HTR-8/SVneo (cell line): ENCODE data around the gene SHF.
"Not testable (repeated sequence)": the region's sequence is repeated elsewhere in the genome, so short reads cannot be mapped to it uniquely, and the experiment has no call there.

ENCODE experiments used
- DNase-seq: peaks from one replicate; pipeline ENCODE4 v3.0.0; 2011; ENCODE audit warnings: low spot score, mixed read lengths; ENCODE audit not compliant: insufficient read length
- FAIRE-seq: peaks from 2 replicates; lab custom pipeline; 2011; peaks lifted over from hg19 to GRCh38; lab: Jason Lieb, UNC

Gene SHF

GRCh38 chr15:45150481-45150880 is 37.3 kb downstream of the SHF start:
- no peak for DNase-seq
- no peak for FAIRE-seq

DNA sequence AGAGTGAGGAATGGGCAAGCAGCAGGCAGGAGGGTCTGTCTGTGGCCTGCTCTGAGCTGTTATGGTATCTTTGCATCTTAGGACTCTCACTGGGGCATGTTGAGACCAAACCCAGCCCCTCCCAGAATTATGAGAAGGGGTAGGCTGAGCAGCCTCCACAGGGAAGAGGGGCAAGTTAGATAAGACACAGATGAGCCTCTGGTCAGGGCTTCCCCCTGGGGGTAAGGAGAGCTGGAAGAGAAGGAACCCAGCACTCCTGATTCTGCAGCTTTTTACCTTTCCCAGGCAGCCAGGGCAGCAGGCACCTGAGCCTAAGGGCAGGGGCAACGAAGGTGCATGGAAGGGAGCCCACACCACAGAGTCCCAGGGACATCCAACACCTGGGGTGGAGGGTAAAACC is 38.7 kb downstream of the SHF start:
- FAIRE-seq (no peak), DNase-seq (no peak)

GRCh38 chr15:45148076-45149059 is 39.4 kb downstream of the SHF start:
- no peak for DNase-seq
- FAIRE-seq, result no peak

DNA sequence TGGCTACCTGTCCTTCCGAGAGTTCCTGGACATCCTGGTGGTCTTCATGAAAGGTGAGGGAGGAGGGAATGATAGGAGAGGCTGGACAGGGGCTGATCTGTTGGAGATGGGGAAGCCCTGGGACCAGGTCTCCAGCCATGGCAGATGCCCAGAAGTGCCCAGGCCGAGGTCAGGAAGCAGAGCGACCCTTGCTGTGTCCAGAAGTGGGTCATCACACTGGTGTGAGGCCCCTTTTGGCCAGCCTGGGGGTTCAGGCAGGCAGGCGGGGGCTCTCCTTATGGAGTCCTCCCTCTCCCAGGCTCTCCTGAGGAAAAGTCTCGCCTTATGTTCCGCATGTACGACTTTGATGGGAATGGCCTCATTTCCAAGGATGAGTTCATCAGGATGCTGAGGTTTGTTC is 40.2 kb downstream of the SHF start:
- DNase-seq (no peak), FAIRE-seq (no peak)

DNA sequence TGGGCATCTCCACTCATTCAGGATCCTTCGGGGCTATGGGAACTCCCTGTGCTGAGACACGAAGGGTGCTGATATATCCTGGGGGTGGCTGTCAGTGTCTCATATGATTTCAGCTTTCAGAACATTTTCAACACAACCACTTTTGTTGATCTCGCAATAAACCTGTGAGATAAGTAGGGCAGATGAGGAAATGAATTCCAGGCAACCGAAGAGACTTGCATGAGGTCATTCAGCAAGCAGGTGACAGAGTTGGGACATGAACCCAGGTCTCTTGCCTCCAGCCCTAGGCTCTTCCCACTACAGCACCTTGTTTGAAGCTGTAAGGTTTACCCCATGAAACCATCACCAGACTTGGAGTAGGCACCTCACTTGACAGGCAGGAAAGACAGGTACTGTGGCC is 41.4 kb downstream of the SHF start:
- no peak for FAIRE-seq
- DNase-seq, result no peak

DNA sequence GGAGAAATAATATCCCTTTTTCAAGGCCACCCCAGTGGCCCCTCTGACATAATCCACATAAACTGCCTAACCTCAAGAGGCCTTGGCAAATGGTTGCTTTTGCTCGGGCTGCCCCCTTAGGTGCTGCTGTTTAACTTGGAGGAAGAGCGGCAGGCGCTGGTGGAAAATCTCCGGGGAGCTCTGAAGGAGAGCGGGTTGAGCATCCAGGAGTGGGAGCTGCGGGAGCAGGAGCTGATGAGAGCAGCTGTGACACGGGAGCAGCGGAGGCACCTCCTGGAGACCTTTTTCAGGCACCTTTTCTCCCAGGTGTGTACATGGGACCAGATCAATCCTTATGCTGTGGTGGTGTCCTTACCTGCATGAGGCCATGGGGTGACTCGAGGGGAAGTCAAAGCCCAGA is 43.0 kb downstream of the SHF start:
- no peak for FAIRE-seq
- no peak for DNase-seq

DNA sequence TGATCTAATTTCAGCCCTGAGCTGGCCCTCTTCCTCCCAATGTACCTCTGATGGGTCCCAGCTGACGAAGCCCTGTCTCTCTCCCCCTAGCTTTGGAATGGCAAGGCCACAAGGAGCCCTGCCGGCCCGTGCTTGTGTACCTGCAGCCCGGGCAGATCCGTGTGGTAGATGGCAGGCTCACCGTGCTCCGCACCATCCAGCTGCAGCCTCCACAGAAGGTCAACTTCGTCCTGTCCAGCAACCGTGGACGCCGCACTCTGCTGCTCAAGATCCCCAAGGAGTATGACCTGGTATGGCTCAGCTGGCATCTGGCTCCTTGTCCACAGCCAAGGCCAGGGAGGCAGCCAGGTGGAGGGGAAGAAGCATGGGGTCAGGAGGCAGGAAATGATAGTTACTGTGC is 43.8 kb downstream of the SHF start:
- DNase-seq, result no peak
- no peak for FAIRE-seq

DNA sequence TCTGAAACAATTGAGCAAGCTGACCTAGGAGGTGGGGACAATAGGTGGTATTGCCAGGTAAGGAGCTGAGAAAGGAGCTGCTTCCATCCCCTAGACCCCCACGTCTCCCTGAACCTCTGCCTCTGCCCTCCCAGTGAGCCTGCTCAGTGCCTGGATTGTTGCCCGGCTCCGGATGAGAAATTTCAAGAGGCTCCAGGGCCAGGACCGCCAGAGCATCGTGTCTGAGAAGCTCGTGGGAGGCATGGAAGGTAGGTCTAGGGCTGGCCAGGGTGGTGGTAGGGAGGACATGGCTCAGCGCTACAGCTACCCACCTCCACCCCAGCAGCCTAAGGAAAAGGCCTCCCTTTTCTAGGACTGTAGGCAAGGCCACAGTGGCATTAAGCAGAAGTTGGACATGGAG is 44.7 kb downstream of the SHF start:
- no peak for DNase-seq
- no peak for FAIRE-seq

DNA sequence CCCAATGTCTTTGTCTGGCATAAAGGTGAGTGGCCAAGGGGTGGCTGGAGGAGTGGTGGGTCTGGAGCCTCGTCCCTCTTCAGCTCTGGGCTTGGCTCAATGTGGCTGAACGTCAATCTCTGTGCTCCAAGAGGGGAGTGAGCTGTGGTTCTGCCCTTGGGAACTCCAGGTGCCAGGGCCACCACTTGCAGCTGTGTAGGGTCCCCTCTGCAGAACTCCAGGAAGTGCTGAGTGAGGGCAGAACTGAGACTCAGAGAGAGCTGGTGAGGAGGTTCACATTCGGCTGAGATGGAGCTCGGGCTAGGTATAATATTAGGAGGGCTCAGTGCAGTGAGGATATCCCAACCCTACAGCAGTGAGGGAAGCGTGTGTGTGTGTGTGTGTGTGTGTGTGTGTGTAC is 46.4 kb downstream of the SHF start:
- no peak for DNase-seq
- no peak for FAIRE-seq

- DNase-seq (no peak), FAIRE-seq (no peak)
These were observed 47.1 kb downstream of the SHF start for GRCh38 chr15:45140557-45141250.

DNA sequence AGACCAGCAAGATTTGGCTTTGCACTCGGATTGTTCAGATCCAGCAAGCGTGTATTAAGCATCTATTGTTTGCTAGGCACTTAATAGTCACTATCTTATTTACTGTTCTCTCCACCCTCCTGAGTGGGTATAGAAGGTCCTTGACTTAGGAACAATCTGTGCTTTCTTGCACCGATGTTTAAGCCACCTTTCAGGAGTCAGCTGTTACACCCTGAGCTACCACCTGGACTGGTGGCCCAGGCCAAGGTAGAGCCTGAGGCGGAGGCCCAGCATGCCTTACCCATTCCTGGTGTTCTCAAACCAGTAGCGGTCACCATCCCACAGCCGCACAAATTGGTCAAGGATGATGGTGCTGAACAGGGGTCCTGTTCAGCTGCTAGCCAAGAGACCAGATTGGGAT is 48.0 kb downstream of the SHF start:
- FAIRE-seq (no peak), DNase-seq (no peak)

- FAIRE-seq (no peak), DNase-seq (no peak)
These were observed 48.7 kb downstream of the SHF start for GRCh38 chr15:45138814-45139765.

DNA sequence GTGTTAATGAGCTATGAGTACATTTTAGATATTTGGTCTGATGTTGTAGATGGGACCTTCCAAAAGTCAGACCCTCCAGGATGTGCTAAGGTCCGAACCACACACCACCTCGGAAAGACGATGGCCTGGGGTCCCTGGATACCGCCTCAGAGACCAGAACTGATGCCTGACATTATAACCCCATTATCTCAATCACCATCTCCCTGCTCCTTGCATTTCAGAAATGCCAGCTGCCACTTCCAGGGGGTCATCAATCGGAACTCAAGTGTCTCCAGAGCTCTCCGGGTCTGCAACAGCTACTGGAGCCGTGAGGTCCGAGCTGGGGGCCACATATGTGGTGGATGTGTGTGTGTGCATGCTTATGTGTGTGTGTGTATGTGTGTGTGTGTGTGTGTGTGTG is 50.1 kb downstream of the SHF start:
- no peak for DNase-seq
- FAIRE-seq, result no peak

DNA sequence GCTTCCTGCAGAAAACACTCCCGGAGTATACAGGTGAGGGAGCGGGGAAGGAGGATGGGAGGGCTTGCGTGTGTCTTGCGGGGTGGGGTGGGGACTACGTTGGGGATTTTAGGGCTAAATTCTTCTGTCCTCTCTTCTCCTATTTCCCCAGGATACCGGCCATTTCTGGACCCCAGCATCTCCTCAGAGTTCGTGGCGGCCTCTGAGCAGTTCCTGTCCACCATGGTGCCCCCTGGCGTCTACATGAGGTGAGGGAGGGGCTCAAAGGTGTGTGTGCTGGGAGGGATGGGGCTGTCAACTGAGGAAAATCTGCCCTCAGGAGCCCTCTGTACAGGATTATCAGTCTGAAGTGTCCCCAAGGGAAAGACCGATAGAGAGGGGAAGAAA is 51.4 kb downstream of the SHF start:
- DNase-seq, result no peak
- no peak for FAIRE-seq

DNA sequence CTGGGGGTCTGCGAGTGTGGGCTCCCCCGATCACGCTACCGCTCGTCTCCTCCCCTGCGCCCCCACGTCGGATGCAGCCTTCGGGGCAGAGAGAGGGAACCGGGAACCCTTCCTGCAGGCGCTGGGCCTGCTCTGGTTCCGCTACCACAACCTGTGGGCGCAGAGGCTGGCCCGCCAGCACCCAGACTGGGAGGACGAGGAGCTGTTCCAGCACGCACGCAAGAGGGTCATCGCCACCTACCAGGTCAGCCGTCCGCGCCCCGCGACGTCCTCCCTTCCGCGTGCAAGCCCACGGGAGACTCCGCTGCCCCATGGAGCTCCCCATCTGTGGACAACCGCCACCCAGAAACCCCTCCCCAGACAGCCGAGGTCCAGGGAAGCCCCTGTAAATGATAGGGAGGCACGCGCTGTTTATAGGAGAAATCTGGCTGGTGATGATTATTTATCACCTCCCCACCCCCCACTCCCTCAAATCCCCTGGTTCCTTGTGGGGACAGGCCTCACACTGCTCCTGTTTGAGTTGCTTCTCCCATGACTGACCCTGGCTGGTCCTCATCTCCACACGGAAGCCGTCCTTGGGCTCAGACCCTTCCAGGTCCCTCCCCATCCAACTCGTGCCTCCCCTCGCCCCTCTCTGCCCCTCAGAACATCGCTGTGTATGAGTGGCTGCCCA is 51.9 kb downstream of the SHF start:
- not testable (repeated sequence) for DNase-seq
- peak; percentile 85 for FAIRE-seq

- no peak for FAIRE-seq
- DNase-seq, result no peak
These were observed 52.8 kb downstream of the SHF start for GRCh38 chr15:45134682-45135604.

DNA sequence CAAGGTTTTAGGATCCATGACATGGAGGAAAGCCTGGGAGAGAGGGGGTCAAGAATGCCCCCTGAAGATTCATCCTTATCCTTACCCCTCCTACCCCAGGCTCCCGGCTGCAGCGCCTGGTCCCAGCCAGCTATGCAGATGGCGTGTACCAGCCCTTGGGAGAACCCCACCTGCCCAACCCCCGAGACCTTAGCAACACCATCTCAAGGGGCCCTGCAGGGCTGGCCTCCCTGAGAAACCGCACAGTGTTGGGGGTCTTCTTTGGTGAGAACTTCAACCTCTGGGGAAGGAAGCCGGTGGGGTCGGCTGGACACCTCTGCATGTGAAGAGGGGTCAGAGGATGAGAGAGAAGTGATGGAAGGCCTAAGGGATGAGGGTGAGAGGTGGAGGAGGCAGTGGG is 53.7 kb downstream of the SHF start:
- DNase-seq, result no peak

DNA sequence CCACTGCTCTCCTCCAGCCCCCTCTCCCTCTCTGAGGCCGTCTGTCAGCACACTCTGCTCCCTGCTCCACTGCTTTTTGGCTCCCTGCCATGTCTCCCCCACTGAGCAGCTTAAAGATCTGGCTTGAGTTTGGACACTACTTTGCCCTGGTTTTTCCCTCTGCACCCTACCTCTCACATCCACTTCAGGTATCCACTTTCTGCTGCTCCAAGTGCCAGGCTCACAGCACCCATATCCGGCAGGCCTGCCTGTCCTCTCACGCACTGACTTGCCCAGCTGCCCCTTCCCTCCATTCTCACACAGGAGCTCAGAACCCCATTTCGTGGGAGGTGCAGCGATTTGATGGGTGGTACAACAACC is 54.2 kb downstream of the SHF start:
- DNase-seq, result no peak

More for the DNA sequence above, 53.7 kb downstream of the SHF start:
- FAIRE-seq, result no peak

More for the DNA sequence above, 54.2 kb downstream of the SHF start:
- FAIRE-seq, result no peak
